ENCODE data around the gene TROAP.

TROAP gene

GRCh38 chr12:49366096-49366651 lies 43.1 kb downstream of the TROAP start:
- H3K4me3 ChIP-seq (ENCODE audit: low read depth, low read length): peak overlapping the region; percentile 87
- peak; percentile 31 for DNase-seq (ENCODE audit: low read depth)
- no peak for TF ChIP-seq CTCF (conservative IDR thresholded peaks at IDR 0.05; ENCODE audit: low read depth, low read length)

GRCh38 chr12:49366652-49367380 lies 43.8 kb downstream of the TROAP start:
- H3K4me3 ChIP-seq (ENCODE audit: low read depth, low read length): peak overlapping the region; percentile 87
- peak; percentile 97 for DNase-seq (ENCODE audit: low read depth)
- peak; percentile 44 for TF ChIP-seq CTCF (conservative IDR thresholded peaks at IDR 0.05; ENCODE audit: low read depth, low read length)

GRCh38 chr12:49367381-49368239 lies 44.6 kb downstream of the TROAP start, which contains the start of gene SPATS2:
SPATS2 (plus strand) TSS chr12:49367462; CDS start chr12:49461013, 93,551 bp downstream.
- TF ChIP-seq CTCF (conservative IDR thresholded peaks at IDR 0.05; ENCODE audit: low read depth, low read length): no peak

GRCh38 chr12:49368240-49368600 lies 45.2 kb downstream of the TROAP start:
- TF ChIP-seq CTCF (conservative IDR thresholded peaks at IDR 0.05; ENCODE audit: low read depth, low read length): no peak
- DNase-seq (ENCODE audit: low read depth): no peak
- H3K4me3 ChIP-seq (ENCODE audit: low read depth, low read length): peak overlapping the region; percentile 87

More at GRCh38 chr12:49367381-49368239, 44.6 kb downstream of the TROAP start, which contains the start of gene SPATS2:
- DNase-seq (ENCODE audit: low read depth): peak; percentile 38
- peak within 1 kb of the TSS; percentile 87 for H3K4me3 ChIP-seq (ENCODE audit: low read depth, low read length)

- peak overlapping the region; percentile 87 for H3K4me3 ChIP-seq (ENCODE audit: low read depth, low read length)
- TF ChIP-seq CTCF (conservative IDR thresholded peaks at IDR 0.05; ENCODE audit: low read depth, low read length): peak; percentile 75
- peak; percentile 72 for DNase-seq (ENCODE audit: low read depth)
Measured at GRCh38 chr12:49369411-49370145, 46.5 kb downstream of the TROAP start.

- DNase-seq (ENCODE audit: low read depth): no peak
- TF ChIP-seq CTCF (conservative IDR thresholded peaks at IDR 0.05; ENCODE audit: low read depth, low read length): no peak
- no peak overlapping the region for H3K4me3 ChIP-seq (ENCODE audit: low read depth, low read length)
Measured at GRCh38 chr12:49370539-49370938, 47.5 kb downstream of the TROAP start.

Measured in choroid plexus epithelial cell (primary cell).